Glutamatergic neuron (in vitro differentiated cells): Measurements from ENCODE around the gene VPS37C. TPM values are rescaled to one million over a fixed set of nuclear protein-coding genes. Genes with fewer than 3 reads are reported as not detected.

Source experiments
- DNase-seq: peaks from one replicate; pipeline ENCODE4 v3.0.0; 2022
- H3K27ac Mint-ChIP-seq: one replicate; pipeline ENCODE4 v1.8.0; 2020; ENCODE audit warnings: mild to moderate bottlenecking, mixed read lengths, inconsistent platforms; ENCODE audit not compliant: unreplicated experiment
- H3K27me3 Mint-ChIP-seq: one replicate; pipeline ENCODE4 v1.8.0; 2020; ENCODE audit warnings: mild to moderate bottlenecking, moderate library complexity, mixed read lengths, inconsistent platforms; ENCODE audit not compliant: unreplicated experiment
- H3K36me3 Mint-ChIP-seq: one replicate; pipeline ENCODE4 v1.8.0; 2020; ENCODE audit warnings: mild to moderate bottlenecking, mixed read lengths, inconsistent platforms; ENCODE audit not compliant: unreplicated experiment
- H3K4me1 Mint-ChIP-seq: one replicate; pipeline ENCODE4 v1.8.0; 2020; ENCODE audit warnings: mild to moderate bottlenecking, low read depth, mixed read lengths, inconsistent platforms; ENCODE audit not compliant: unreplicated experiment
- H3K4me3 Mint-ChIP-seq: one replicate; pipeline ENCODE4 v1.8.0; 2020; ENCODE audit warnings: mild to moderate bottlenecking, mixed read lengths, inconsistent platforms; ENCODE audit not compliant: unreplicated experiment
- H3K9me3 Mint-ChIP-seq: one replicate; pipeline ENCODE4 v1.8.0; 2020; ENCODE audit warnings: mild to moderate bottlenecking, moderate library complexity, mixed read lengths, inconsistent platforms; ENCODE audit not compliant: unreplicated experiment
- total RNA-seq: library from RNA; stranded (reverse); fragmentation: NEBNext Ultra II Directional; extraction: Animal tissue kit (Norgen Biotek cat#: 25700); gene quantifications from one replicate; pipeline ENCODE4 v1.2.1, GENCODE V29; 2021; ENCODE audit not compliant: unreplicated experiment
- TF ChIP-seq, protein P1 (sequence below): fragments of 200-600 bp; sonication (generic); IDR thresholded peaks from one replicate; pipeline ENCODE4 v1.5.0; 2021; ENCODE audit not compliant: partially characterized antibody, unreplicated experiment

VPS37C gene
- total RNA-seq, 1 donor from 2014 or later: 27.1 TPM

DNA sequence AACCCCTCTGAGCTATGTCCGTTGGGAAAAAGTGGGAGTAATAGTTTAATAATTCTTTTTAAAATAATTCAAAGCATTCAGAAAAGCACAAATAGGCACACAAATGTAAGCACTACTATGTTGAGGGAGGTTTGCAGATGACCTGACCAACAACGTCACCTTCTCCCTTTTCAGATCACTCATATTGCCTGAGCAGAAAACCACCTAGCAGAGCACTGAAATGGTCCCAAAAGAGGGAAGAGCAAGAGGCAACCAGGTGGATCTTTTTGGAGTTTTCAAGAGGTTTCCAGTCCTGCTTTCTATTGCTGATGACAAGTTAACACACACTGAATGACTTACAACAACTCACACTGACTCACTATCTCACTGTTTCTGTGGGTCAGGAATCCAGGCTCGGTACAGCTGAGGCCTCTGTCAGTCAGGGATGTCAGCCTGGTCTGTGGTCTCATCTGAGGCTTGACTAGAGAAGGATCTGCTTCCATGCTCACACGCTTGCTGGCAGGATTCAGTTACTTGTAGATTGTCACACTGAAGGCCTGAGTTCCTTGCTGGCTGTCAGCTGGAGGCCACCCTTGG, 37.8 kb upstream of the VPS37C start:
- no peak overlapping the region for H3K4me3 Mint-ChIP-seq
- H3K27ac Mint-ChIP-seq: no peak overlapping the region

DNA sequence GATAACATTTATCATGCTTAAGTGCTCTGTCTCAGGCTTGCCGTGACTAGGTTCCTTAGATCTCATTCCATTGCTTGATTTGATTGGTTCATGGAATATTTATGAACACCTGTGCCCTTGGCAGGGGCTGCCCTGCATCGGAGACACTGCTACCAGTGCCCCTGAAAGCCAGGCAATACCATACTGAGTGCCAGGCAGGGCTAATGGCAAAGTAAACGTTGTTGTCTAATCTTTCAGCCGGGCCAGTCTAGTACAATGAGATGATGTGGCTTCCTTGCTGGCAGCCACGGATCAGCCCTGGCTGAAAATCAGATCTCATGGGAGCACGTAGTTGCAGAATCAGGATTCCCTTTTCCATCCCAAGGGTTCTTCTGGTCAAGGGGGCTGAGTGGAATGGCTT, 37.1 kb upstream of the VPS37C start:
- H3K36me3 Mint-ChIP-seq: no peaks in the 10 kb centered on the region
- TF ChIP-seq, protein P1, sequence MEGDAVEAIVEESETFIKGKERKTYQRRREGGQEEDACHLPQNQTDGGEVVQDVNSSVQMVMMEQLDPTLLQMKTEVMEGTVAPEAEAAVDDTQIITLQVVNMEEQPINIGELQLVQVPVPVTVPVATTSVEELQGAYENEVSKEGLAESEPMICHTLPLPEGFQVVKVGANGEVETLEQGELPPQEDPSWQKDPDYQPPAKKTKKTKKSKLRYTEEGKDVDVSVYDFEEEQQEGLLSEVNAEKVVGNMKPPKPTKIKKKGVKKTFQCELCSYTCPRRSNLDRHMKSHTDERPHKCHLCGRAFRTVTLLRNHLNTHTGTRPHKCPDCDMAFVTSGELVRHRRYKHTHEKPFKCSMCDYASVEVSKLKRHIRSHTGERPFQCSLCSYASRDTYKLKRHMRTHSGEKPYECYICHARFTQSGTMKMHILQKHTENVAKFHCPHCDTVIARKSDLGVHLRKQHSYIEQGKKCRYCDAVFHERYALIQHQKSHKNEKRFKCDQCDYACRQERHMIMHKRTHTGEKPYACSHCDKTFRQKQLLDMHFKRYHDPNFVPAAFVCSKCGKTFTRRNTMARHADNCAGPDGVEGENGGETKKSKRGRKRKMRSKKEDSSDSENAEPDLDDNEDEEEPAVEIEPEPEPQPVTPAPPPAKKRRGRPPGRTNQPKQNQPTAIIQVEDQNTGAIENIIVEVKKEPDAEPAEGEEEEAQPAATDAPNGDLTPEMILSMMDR: no peak
- no peak overlapping the region for H3K27ac Mint-ChIP-seq
- H3K9me3 Mint-ChIP-seq: peaks cover 13% of the 10 kb centered on the region
- no peaks in the 10 kb centered on the region for H3K27me3 Mint-ChIP-seq
- peaks cover 4% of the 10 kb centered on the region for H3K4me1 Mint-ChIP-seq
- DNase-seq: no peak
- H3K4me3 Mint-ChIP-seq: no peak overlapping the region

More for the DNA sequence above, 37.8 kb upstream of the VPS37C start:
- Mint-ChIP-seq H3K4me1 (peaks cover 4% of the 10 kb centered on the region), H3K9me3 (peaks cover 13% of the 10 kb centered on the region), H3K27me3 (peaks cover 2% of the 10 kb centered on the region), H3K36me3 (no peaks in the 10 kb centered on the region)
- TF ChIP-seq, protein P1: no peak
- DNase-seq: no peak

DNA sequence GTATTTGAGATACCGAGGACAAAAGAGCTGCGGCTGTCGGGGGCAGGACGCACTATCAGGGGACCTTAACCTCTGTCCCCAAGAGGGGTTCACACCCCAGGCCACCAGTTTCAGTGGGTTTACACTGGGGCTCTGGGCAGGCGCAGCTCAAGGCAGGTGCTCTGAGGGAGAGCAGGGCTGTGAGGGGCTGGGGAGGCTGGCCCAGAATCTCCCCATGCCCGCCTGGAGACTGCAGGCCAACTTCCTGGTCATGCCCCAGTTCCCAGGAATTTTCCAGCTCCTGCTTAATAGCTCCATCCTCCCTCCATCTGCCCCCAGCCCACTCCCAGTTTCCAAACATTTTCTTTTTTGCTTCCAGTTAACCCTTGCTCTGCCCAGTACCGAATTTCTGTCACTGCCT, 34.5 kb upstream of the VPS37C start:
- Mint-ChIP-seq H3K36me3 (no peaks in the 10 kb centered on the region), H3K4me1 (peaks cover 4% of the 10 kb centered on the region), H3K27ac (no peak overlapping the region), H3K4me3 (no peak overlapping the region), H3K27me3 (no peaks in the 10 kb centered on the region), H3K9me3 (peaks cover 13% of the 10 kb centered on the region)
- TF ChIP-seq, protein P1: no peak
- no peak for DNase-seq

DNA sequence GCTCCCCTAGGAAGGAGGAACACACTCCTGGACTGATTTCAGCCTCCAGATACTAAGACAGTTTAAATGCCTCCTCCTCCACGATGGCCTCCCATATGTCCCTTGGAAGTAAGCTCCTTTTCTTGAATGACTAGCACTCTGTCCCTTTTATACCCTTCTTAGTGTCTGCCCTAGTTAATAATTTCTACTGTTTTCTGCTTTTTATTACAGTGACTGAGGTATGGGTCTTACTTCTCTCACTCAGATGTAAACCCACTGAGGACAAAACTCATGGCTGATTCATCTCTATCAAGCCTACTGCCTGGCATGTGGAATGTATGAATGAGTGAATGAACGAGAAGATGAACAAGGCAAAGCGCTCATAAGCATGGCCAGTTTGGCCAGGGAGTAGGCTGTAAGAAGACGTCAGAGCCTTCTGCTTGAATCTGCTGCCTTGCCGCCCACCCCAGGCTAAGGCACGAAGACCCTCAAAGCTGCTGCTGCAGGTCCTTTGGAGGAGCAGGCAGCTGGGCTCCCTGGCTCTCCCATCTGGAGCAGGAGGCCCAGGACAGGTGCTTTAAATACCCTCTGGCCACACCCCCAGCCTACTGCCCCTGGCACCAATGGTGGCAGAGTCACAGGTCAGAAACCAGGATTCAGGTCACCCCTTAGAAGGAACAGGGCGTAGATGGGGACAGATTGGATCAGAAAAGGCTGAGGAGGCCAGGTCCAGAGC, 33.9 kb upstream of the VPS37C start:
- Mint-ChIP-seq H3K4me1 (peaks cover 4% of the 10 kb centered on the region), H3K36me3 (no peaks in the 10 kb centered on the region), H3K27me3 (no peaks in the 10 kb centered on the region), H3K9me3 (peaks cover 12% of the 10 kb centered on the region), H3K4me3 (no peak overlapping the region), H3K27ac (no peak overlapping the region)
- DNase-seq: no peak
- TF ChIP-seq, protein P1: no peak

DNA sequence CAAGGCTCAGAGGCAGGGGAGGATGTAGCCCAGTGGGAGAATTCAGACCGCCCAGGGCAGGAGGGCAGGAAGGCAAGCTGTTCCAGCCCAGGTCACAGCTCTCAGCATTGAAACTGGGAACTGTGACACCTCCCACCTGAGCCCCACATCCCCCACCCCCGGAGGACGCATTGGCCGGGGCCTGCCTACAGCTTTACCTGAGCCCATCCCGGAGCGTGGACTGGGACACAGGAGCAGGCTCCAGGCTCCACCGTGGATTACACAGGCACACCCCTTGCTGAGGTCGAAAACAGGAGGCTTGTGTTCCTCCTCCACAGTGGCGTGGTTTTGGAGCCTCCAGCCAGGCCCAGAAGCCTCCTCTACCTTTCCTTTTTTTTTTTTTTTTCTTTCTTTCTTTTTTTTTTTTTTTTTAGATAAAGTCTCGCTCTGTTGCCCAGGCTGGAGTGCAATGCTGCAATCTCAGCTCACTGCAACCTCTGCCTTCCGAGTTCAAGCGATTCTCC, 33.0 kb upstream of the VPS37C start:
- Mint-ChIP-seq H3K27me3 (no peaks in the 10 kb centered on the region), H3K4me3 (no peak overlapping the region)
- TF ChIP-seq, protein P1: no peak

More for the DNA sequence above, 33.0 kb upstream of the VPS37C start:
- Mint-ChIP-seq H3K27ac (no peak overlapping the region), H3K4me1 (peaks cover 4% of the 10 kb centered on the region), H3K36me3 (no peaks in the 10 kb centered on the region), H3K9me3 (peaks cover 9% of the 10 kb centered on the region)
- no peak for DNase-seq
